ENCODE measurements around the gene GHDC.
"Not testable (repeated sequence)": the region's sequence is repeated elsewhere in the genome, so short reads cannot be mapped to it uniquely, and the experiment has no call there.

The GHDC gene

DNA sequence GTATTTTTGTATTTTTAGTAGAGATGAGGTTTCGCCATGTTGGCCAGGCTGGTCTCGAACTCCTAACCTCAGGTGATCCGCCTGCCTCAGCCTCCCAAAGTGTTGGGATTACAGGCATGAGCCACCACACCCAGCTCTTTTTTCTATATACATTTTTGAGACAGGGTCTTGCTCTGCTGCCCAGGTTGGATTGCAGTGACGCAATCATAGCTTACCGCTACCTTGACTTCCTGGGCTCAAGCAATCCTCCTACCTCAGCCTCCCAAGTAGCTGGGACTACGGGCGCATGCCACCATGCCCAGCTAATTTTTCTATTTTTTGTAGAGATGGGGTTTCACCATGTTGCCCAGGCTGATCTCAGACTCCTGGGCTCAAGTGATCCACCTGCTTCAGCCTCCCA lies 53.6 kb downstream of the GHDC start:
- DNase-seq (ENCODE audit: low spot score in 2 of 2); in situ Hi-C loops (cut with MboI; ENCODE audit: low sequenced_read_pairs); H3K4me3 ChIP-seq; H3K27me3 ChIP-seq (ENCODE audit: low read depth); H3K9me3 ChIP-seq: not testable (repeated sequence)
- Histone ChIP-seq H3K4me1 (peaks cover 20% of the 10 kb centered on the region), H3K36me3 (replicated peaks) (peaks cover 24% of the 10 kb centered on the region)

Data from HAP-1 (cell line).